Endothelial cell of umbilical vein (primary cell): Measurements from ENCODE around the gene OPA3. TPM values are rescaled to one million over a fixed set of nuclear protein-coding genes. Genes with fewer than 3 reads are reported as not detected.

Experiments used
- BruUV-seq: library from RNA; stranded (reverse); fragments of 400-500 nt; replicated peaks from 2 replicates; lab custom pipeline; 2021; lab: Mats Ljungman, UMichigan
- CTCF ChIA-PET: fragments of 300-600, 350-600 bp; sonication (Branson Sonifier 250); formaldehyde crosslinking; loops from one replicate; lab custom pipeline; 2021; ENCODE audit warnings: antibody characterized with exemption, inconsistent platforms; lab: Charles Lee
- POLR2A ChIA-PET: fragments of 300-600, 350-600 bp; sonication (Branson Sonifier 250); formaldehyde crosslinking; loops from one replicate; lab custom pipeline; 2021; ENCODE audit warnings: antibody characterized with exemption, inconsistent platforms; lab: Charles Lee
- DNase-seq: peaks from one replicate; pipeline ENCODE4 v3.0.0-alpha.2; 2011; ENCODE audit warnings: low read depth, low spot score
- FAIRE-seq: peaks from 2 replicates; lab custom pipeline; 2011; peaks lifted over from hg19 to GRCh38; lab: Jason Lieb, UNC
- H2AFZ ChIP-seq: 2 replicates; pipeline ENCODE4 v1.6.0; 2012; ENCODE audit warnings: low read depth, low read length, control low read depth, inconsistent platforms
- H3K27ac ChIP-seq: 2 replicates; pipeline ENCODE4 v1.5.1; 2011; ENCODE audit warnings: low read depth, mild to moderate bottlenecking, control low read depth, low read length, moderate library complexity; ENCODE audit not compliant: insufficient read depth
- H3K27me3 ChIP-seq, 2 experiments: 2 replicates each; pipeline versions ENCODE4 v1.6.0 to v1.6.1; 2011; ENCODE audit warnings: low read length in 2 of 2, mixed read lengths in 1 of 2; ENCODE audit not compliant: control insufficient read depth in 2 of 2, insufficient read depth in 2 of 2
- H3K36me3 ChIP-seq, 2 experiments: 2 replicates in 1 of 2; 3 replicates in 1 of 2; pipeline ENCODE4 v1.5.1; 2011; ENCODE audit warnings: low read length in 2 of 2, mild to moderate bottlenecking in 1 of 2, moderate library complexity in 1 of 2; ENCODE audit not compliant: control insufficient read depth in 2 of 2, insufficient read depth in 2 of 2; ENCODE audit errors: extremely low read depth in 1 of 2
- H3K4me1 ChIP-seq: 3 replicates; pipeline ENCODE4 v1.5.1; 2011; ENCODE audit warnings: mild to moderate bottlenecking, low read length; ENCODE audit not compliant: control insufficient read depth, insufficient read depth; ENCODE audit errors: extremely low read depth
- H3K4me2 ChIP-seq: 2 replicates; pipeline ENCODE4 v1.6.1; 2011; ENCODE audit warnings: low read length, control low read depth, mixed read lengths; ENCODE audit not compliant: insufficient read depth
- H3K4me3 ChIP-seq, 3 experiments: fragments of 200-600 bp in 1 of 3; sonication (generic), shearing (Covaris generic) in 1 of 3; replicated peaks in 1 of 3; 2 replicates each; pipeline ENCODE4 v1.5.1; 2011 to 2016; ENCODE audit warnings: control low read depth in 3 of 3, low read length in 3 of 3, mild to moderate bottlenecking in 2 of 3, inconsistent platforms in 1 of 3, low read depth in 1 of 3, moderate library complexity in 1 of 3; ENCODE audit not compliant: insufficient read depth in 1 of 3
- H3K79me2 ChIP-seq: 2 replicates; pipeline ENCODE4 v1.6.0; 2012; ENCODE audit warnings: low read length, inconsistent platforms; ENCODE audit not compliant: control insufficient read depth, insufficient read depth
- H3K9ac ChIP-seq: replicated peaks from 2 replicates; pipeline ENCODE3; 2011; ENCODE audit warnings: low read length, control low read depth; ENCODE audit not compliant: insufficient read depth; ENCODE audit errors: extremely low read depth
- H3K9me1 ChIP-seq: replicated peaks from 3 replicates; pipeline ENCODE4 v1.6.0; 2011; ENCODE audit warnings: mild to moderate bottlenecking, low read length; ENCODE audit not compliant: control insufficient read depth, insufficient read depth; ENCODE audit errors: extremely low read depth
- H3K9me3 ChIP-seq: replicated peaks from 2 replicates; pipeline ENCODE4 v1.5.1; 2012; ENCODE audit warnings: low read length, inconsistent platforms; ENCODE audit not compliant: control insufficient read depth, insufficient read depth
- H4K20me1 ChIP-seq: replicated peaks from 2 replicates; pipeline ENCODE3; 2011; ENCODE audit warnings: mild to moderate bottlenecking, low read length; ENCODE audit not compliant: control insufficient read depth, insufficient read depth; ENCODE audit errors: extremely low read depth
- CTCF ChIP-seq, 2 donors: IDR thresholded peaks; 1 replicate in 1 of 2; 2 replicates in 1 of 2; pipeline ENCODE4 v1.5.1; 2011; ENCODE audit warnings: low read length in 2 of 2, mild to moderate bottlenecking in 2 of 2, moderate library complexity in 2 of 2, control low read depth in 1 of 2, inconsistent platforms in 1 of 2, low read depth in 1 of 2; ENCODE audit not compliant: insufficient read depth in 1 of 2; ENCODE audit errors: extremely low read depth in 1 of 2
- EZH2 ChIP-seq: IDR thresholded peaks from 2 replicates; pipeline ENCODE4 v1.6.1; 2012; ENCODE audit warnings: borderline replicate concordance, low read depth, mild to moderate bottlenecking, moderate library complexity, low read length, inconsistent platforms; ENCODE audit not compliant: severe bottlenecking
- FOS ChIP-seq: IDR thresholded peaks from 2 replicates; pipeline ENCODE4 v1.6.1; 2011; ENCODE audit warnings: mild to moderate bottlenecking, low read length, moderate library complexity, borderline replicate concordance; ENCODE audit not compliant: insufficient read depth
- GATA2 ChIP-seq: IDR thresholded peaks from 2 replicates; pipeline ENCODE4 v1.7.0; 2011; ENCODE audit warnings: low read depth, mild to moderate bottlenecking, moderate library complexity, mixed read lengths, low read length; ENCODE audit not compliant: insufficient read length, insufficient read depth
- JUN ChIP-seq: IDR thresholded peaks from 2 replicates; pipeline ENCODE4 v1.6.1; 2011; ENCODE audit warnings: borderline replicate concordance, low read depth; ENCODE audit not compliant: insufficient read length, insufficient read depth
- MAX ChIP-seq: IDR thresholded peaks from 2 replicates; pipeline ENCODE4 v1.6.1; 2011; ENCODE audit not compliant: insufficient read depth, insufficient read length
- MYC ChIP-seq: IDR thresholded peaks from one replicate; pipeline ENCODE4 v1.6.1; 2011; ENCODE audit warnings: mild to moderate bottlenecking, low read depth, low read length
- POLR2A ChIP-seq: IDR thresholded peaks from 2 replicates; pipeline ENCODE4 v1.6.1; 2012; ENCODE audit warnings: low read depth, mild to moderate bottlenecking, control low read depth, low read length
- POLR2AphosphoS5 ChIP-seq: IDR thresholded peaks from 2 replicates; pipeline ENCODE4 v1.6.1; 2012; ENCODE audit warnings: low read depth, mild to moderate bottlenecking, control low read depth, low read length, moderate library complexity; ENCODE audit not compliant: insufficient read depth
- dilution Hi-C: fragments of 300-500 bp; cut with MboI; formaldehyde crosslinking; loops from one replicate; pipeline ENCODE4 v1.15.0; 2019; ENCODE audit warnings: low sequenced_read_pairs; ENCODE audit not compliant: extremely low pct_ligation_motif_present
- intact Hi-C: fragments of 100-400 bp; cut with micrococcal nuclease; formaldehyde crosslinking; loops from one replicate; pipeline ENCODE4 v1.10.0; 2022
- polyA plus RNA-seq, 4 experiments: library from polyadenylated mRNA; depleted of rRNA in 3 of 4; stranded (reverse) in 3 of 4; unstranded in 1 of 4; fragments of >200 nt; gene quantifications; 2 replicates each; pipeline versions ENCODE4 v1.2.1 to v1.2.3, GENCODE V29; 2011 to 2012; ENCODE audit warnings: missing spikeins in 1 of 4
- total RNA-seq: library from RNA; stranded (reverse); gene quantifications from 2 replicates; pipeline ENCODE4 v1.2.3, GENCODE V29; 2021

The OPA3 gene
- total and polyA plus RNA-seq, 2 donors (not counting 3 experiments of a cell fraction or from before 2014, with no cell fraction given): 15.4 to 16.0 TPM

GRCh38 chr19:45497791-45498190 lies 86.8 kb downstream of the OPA3 start:
- dilution Hi-C loops: no loop called here
- Histone ChIP-seq H2AFZ (no peak overlapping the region), H3K27ac (no peak overlapping the region), H3K79me2 (no peaks in the 10 kb centered on the region), H3K4me3 (no peak overlapping the region), H4K20me1 (no peaks in the 10 kb centered on the region), H3K9me1 (no peaks in the 10 kb centered on the region), H3K27me3 (peaks cover 8 to 16% of the 10 kb centered on the region in 2 experiments), H3K9me3 (no peaks in the 10 kb centered on the region), H3K36me3 (no peaks in the 10 kb centered on the region), H3K9ac (no peak overlapping the region), H3K4me2 (no peak overlapping the region), H3K4me1 (peaks cover 23% of the 10 kb centered on the region)
- ChIA-PET POLR2A (interaction anchor here (0.6 kb wide), 1 partner anchor 273 kb away, joined by 4 read pairs; no protein-coding TSS in a partner anchor), CTCF (interaction anchor here (0.7 to 4.3 kb wide), 3 partner anchors 12 to 144 kb away, joined by 3 to 45 read pairs (median 6); no protein-coding TSS in a partner anchor)
- BruUV-seq: no TSS peak
- FAIRE-seq (no peak), DNase-seq (no peak)
- TF ChIP-seq EZH2: no peak
- TF ChIP-seq FOS: no peak
- no peak for TF ChIP-seq POLR2A
- no peak for TF ChIP-seq POLR2AphosphoS5
- TF ChIP-seq MYC: no peak
- TF ChIP-seq MAX: no peak
- TF ChIP-seq GATA2: no peak
- no peak for TF ChIP-seq JUN
- no peak for TF ChIP-seq CTCF (IDR thresholded peaks at IDR 0.05; ENCODE audit: extremely low read depth in 1 of 2, insufficient read depth in 1 of 2, low read depth in 1 of 2, low read length in 2 of 2)
- intact Hi-C loops: loop anchor here (1.0 kb wide), 1 partner anchor 9 kb away; no protein-coding TSS in a partner anchor
